ENCODE results near the gene AGBL4. TPM values are rescaled to one million over a fixed set of nuclear protein-coding genes. Genes with fewer than 3 reads are reported as not detected.

AGBL4 gene
- polyA plus RNA-seq, 1 experiment: not detected

DNA sequence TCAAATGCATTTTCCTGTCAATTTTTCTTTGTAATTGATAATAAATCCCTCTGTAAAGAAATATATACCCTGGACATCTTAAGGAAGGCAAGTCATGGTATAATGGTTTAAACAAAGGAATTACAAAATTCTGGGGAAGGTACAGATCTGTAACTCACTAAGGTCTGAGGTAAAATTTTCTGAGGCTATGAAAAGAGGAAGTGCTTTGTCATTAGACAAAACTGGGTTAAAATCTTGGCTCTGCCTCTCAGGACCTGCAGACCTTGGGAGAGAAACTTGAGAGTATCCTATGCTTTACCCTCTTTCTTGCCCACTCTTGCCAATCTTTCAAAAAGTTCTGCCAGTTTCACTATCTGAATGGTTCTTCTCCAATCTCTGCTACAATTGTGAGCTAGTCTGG lies 1220.3 kb downstream of the AGBL4 start:
- Histone ChIP-seq H3K9me3 (ENCODE audit: control insufficient read depth, insufficient read depth, low read length) (no peaks in the 10 kb centered on the region), H3K27me3 (ENCODE audit: control insufficient read depth, insufficient read depth, low read length) (no peaks in the 10 kb centered on the region), H3K4me3 (ENCODE audit: low read depth, low read length) (no peak overlapping the region), H3K27ac (ENCODE audit: low read depth, low read length) (no peak overlapping the region)
- CTCF ChIA-PET: no interaction called here
- no peak for DNase-seq (ENCODE audit: low read depth, low spot score)
- POLR2A ChIA-PET: no interaction called here
- TF ChIP-seq, protein P1, sequence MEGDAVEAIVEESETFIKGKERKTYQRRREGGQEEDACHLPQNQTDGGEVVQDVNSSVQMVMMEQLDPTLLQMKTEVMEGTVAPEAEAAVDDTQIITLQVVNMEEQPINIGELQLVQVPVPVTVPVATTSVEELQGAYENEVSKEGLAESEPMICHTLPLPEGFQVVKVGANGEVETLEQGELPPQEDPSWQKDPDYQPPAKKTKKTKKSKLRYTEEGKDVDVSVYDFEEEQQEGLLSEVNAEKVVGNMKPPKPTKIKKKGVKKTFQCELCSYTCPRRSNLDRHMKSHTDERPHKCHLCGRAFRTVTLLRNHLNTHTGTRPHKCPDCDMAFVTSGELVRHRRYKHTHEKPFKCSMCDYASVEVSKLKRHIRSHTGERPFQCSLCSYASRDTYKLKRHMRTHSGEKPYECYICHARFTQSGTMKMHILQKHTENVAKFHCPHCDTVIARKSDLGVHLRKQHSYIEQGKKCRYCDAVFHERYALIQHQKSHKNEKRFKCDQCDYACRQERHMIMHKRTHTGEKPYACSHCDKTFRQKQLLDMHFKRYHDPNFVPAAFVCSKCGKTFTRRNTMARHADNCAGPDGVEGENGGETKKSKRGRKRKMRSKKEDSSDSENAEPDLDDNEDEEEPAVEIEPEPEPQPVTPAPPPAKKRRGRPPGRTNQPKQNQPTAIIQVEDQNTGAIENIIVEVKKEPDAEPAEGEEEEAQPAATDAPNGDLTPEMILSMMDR (IDR thresholded peaks at IDR 0.05; ENCODE audit: low read depth, low read length): no peak

DNA sequence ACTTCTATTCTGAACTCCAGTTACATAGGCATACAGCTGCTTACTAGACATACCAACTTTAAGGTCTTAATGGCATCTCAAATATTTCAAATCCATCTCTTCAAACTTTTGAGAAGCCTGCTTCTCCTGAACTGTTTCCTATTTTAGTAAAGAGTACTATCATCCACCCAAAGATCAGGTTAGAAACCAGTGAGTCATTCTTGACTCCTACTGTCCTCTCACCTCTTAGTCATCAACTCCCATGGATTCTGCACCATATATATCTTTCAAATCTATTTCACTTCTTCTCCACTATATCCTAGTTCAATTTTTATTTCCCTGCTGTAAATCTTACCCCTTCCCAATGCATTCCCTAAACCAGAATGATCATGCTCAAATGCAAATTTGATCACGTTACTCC lies 1228.9 kb downstream of the AGBL4 start:
- TF ChIP-seq, protein P1 (IDR thresholded peaks at IDR 0.05; ENCODE audit: low read depth, low read length): no peak
- Histone ChIP-seq H3K9me3 (ENCODE audit: control insufficient read depth, insufficient read depth, low read length) (no peaks in the 10 kb centered on the region), H3K4me3 (ENCODE audit: low read depth, low read length) (no peak overlapping the region), H3K27me3 (ENCODE audit: control insufficient read depth, insufficient read depth, low read length) (no peaks in the 10 kb centered on the region), H3K27ac (ENCODE audit: low read depth, low read length) (no peak overlapping the region)
- POLR2A ChIA-PET: no interaction called here
- CTCF ChIA-PET: no interaction called here
- no peak for DNase-seq (ENCODE audit: low read depth, low spot score)

DNA sequence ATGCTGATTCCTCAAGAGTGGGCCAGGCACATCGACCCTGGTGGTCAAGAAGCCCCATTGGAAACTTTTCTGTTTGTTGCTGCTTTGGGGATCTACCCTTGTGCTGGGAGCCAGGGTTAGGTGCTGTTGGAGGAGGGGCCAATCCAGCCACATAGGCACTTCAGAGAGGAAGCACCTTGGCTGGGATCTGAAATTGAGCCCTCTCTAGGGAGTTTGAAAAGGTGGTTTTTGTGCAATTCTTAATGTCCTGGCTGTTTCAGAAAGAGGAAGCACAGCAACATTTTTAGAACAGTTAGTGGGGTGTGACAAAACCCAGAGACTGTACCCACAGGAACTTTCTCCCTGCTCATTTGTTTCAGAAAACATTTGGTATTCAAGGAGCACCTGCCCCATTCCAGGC lies 1229.9 kb downstream of the AGBL4 start:
- H3K27ac ChIP-seq (ENCODE audit: low read depth, low read length): no peak overlapping the region
- TF ChIP-seq, protein P1 (IDR thresholded peaks at IDR 0.05; ENCODE audit: low read depth, low read length): no peak
- POLR2A ChIA-PET: no interaction called here
- H3K27me3 ChIP-seq (ENCODE audit: control insufficient read depth, insufficient read depth, low read length): no peaks in the 10 kb centered on the region
- no peak overlapping the region for H3K4me3 ChIP-seq (ENCODE audit: low read depth, low read length)
- H3K9me3 ChIP-seq (ENCODE audit: control insufficient read depth, insufficient read depth, low read length): no peaks in the 10 kb centered on the region
- no peak for DNase-seq (ENCODE audit: low read depth, low spot score)
- CTCF ChIA-PET: no interaction called here

DNA sequence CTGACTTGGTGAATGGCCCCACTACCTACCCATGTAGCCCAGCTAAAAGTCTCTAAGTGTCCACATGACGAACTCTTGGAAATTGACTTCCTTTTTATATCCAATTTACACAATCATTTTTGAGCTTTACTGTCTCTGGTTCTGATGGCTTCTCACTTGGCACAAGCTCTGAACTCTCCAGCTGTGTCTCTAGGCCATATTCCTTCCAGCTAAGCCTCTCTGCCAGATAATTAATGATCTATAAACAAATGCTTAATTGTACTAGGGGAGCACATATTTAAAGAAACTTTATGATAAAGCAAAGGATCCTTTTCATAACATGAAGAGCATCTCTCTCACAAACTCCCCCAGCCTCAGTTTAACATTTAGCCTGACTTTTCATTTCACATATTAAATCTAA lies 1230.8 kb downstream of the AGBL4 start:
- TF ChIP-seq, protein P1 (IDR thresholded peaks at IDR 0.05; ENCODE audit: low read depth, low read length): no peak
- POLR2A ChIA-PET: no interaction called here
- Histone ChIP-seq H3K27ac (ENCODE audit: low read depth, low read length) (no peak overlapping the region), H3K9me3 (ENCODE audit: control insufficient read depth, insufficient read depth, low read length) (no peaks in the 10 kb centered on the region), H3K27me3 (ENCODE audit: control insufficient read depth, insufficient read depth, low read length) (no peaks in the 10 kb centered on the region), H3K4me3 (ENCODE audit: low read depth, low read length) (no peak overlapping the region)
- no peak for DNase-seq (ENCODE audit: low read depth, low spot score)
- CTCF ChIA-PET: no interaction called here

DNA sequence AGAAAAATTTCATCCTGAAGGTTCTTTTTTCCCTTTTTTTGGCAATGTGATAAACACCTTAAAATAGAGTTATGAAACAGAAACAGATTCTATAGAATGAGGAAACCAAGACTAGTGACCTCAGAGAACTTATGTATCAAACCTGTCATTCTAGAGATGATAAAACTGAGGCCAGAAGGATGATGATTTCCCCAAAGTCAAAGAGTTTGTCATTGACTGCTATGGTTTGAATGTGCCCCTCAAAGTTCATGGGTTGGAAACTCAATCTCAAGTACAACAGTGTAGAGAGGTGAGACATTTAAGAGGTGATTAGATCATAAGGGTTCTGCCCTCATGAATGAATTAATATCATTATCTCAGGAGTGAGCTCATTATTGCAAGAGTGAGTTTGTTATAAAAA lies 1233.4 kb downstream of the AGBL4 start:
- ChIA-PET CTCF (interaction anchor here (0.6 kb wide), 1 partner anchor 1353 kb away, joined by 3 read pairs; the partner anchor contains the start of gene FOXD2), POLR2A (no interaction called here)

More for the DNA sequence above, 1233.4 kb downstream of the AGBL4 start:
- H3K4me3 ChIP-seq (ENCODE audit: low read depth, low read length): no peak overlapping the region
- H3K27ac ChIP-seq (ENCODE audit: low read depth, low read length): no peak overlapping the region
- TF ChIP-seq, protein P1 (IDR thresholded peaks at IDR 0.05; ENCODE audit: low read depth, low read length): no peak
- no peaks in the 10 kb centered on the region for H3K27me3 ChIP-seq (ENCODE audit: control insufficient read depth, insufficient read depth, low read length)
- H3K9me3 ChIP-seq (ENCODE audit: control insufficient read depth, insufficient read depth, low read length): no peaks in the 10 kb centered on the region
- DNase-seq (ENCODE audit: low read depth, low spot score): no peak

All from AG04450 (cell line).